GM18507 (cell line): ENCODE measurements around the gene CAMK1.

ENCODE experiments used
- DNase-seq: peaks from one replicate; pipeline ENCODE4 v3.0.0; 2011; ENCODE audit warnings: low read depth; ENCODE audit not compliant: insufficient read length; ENCODE audit errors: extremely low spot score
- FAIRE-seq: peaks from 2 replicates; lab custom pipeline; 2011; peaks lifted over from hg19 to GRCh38; lab: Jason Lieb, UNC

The CAMK1 gene

DNA sequence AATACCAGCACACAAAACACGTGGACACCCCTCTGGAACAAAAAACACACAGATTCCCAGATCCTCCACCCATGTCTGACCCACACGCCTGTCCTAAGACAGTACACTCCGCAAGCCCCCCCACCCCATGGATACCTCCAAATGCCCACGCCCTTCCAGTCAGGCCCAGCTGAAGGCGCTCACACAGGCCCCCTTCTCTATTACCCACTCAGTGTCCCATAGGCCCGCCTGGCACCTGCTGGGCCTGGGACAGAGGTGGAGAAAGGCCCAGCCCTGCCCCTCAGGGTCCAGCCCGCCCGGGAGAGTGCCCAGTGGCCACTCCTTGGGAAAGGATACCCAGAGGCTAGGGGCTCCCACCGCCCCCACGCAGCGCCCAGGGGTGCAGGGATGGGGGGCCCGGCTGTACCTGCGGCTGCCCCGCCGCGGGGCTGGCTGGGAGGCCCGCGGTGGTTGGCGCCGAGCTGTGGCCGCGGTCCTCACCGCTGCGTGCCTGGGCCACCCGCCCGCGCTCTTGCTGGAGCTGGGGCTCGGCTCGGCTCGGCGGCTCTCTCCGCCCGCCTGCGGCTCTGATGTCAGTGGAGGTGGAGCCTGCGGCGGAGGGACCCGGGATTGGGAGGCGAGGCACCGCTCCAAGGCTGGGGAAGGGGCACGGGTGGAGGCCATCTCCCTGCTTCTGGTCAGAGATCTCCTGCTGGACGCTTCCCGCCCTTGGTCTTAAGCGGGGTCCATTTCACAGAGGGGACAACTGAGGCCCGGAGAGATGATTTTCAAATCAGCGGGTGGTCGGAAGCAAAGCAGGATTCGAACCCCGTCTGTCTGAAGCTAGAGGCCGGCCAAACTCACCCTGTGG, at the start of gene CAMK1:
CAMK1 (minus strand) TSS at position 522 of the 850 bp plus-strand sequence. CDS start 2,198 bp downstream, outside the sequence.
- peak; percentile 33 for DNase-seq
- no peak for FAIRE-seq

DNA sequence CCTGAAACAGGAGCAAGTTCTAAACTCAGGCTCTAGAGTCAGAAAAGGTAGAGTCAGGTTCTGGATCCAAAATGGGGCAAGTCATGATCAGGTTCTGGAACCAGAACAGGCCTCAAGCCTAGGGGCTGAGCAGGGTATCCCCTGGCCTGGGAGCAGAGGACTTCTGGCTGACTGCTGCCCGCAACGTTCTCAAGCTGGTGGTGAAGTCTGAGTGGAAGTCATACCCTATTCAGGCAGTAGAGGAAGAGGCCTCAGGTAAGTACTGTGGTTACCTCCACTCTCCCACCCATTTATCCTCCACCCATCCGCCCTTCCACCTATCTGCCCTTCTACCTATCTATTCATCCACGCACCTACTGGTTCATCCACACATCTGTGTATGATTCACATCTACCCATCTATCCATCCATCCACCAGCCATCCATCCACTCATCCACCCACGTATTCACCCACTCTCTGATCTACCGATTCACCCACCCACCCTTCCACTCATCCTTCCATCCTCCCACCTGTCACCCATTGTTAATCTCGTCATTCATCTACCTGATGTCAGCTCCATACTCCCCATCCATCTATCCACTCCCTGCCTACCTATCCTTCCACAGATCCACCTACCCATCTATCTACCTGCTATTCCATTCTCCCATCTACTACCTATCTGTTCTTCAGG, 49.1 kb upstream of the CAMK1 start:
- FAIRE-seq (no peak), DNase-seq (no peak)

DNA sequence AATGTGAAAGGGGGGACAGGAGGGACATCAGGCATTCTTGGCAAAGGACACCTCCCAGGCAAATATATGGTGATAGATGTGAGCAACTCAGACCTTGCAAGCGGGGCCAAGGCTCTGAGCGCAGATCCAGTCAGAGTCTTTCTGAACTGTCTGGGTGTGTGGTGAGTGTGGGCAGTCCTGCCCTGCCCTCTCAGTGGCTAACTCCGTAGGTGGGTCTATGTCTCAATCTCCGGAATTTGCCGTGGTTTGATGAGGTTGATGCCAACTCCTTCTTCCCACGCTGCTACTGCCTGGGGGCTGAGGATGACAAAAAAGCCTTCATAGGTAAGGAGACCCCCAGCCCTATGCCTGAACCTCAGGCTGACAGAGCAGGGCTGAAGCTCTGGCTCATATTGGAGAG, 47.7 kb upstream of the CAMK1 start:
- DNase-seq (no peak), FAIRE-seq (no peak)

DNA sequence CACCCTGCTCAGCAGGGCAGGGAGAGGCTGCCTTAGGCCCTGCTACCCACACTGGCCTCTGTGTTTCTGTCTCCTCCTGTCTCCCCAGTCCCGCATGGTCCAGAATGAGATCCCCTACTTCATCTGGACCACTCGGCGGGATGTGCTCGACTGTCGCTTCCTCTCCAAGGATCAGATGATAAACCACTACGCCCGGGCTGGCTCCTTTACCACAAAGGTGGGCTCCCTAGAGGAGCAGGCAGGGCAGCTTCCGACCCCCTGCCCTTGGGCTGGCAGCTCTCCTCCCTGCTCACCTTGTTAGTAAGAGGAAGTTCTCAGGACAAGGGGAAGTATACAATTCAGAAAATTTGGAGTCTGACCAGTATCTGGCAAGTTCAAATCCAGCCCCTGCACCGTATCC, 46.2 kb upstream of the CAMK1 start:
- DNase-seq (no peak), FAIRE-seq (no peak)

DNA sequence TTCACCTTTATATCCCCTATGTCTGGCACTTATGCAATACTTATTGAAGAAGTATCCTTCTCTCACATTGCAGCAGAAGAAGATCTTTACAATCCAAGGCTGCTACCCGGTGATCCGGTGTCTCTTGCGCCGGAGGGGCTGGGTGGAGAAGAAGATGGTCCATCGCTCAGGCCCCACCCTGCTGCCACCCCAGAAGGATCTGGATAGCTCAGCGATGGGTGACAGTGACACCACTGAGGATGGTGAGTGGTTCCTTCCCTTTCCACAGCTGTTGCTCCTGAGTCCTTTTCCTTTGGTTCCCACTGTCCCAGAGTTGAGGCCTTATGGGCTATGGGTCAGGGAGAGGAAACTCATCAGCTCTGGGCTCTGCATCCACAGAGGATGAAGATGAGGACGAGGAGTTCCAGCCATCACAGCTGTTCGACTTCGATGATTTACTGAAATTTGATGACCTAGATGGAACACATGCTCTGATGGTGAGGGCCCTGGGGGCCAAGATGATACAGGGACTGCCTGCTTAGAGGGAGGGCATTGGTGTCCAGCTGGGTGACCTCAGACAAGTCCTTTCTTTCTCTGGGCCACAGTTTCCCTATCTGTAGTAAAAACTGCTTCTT, 43.2 kb upstream of the CAMK1 start:
- no peak for DNase-seq

DNA sequence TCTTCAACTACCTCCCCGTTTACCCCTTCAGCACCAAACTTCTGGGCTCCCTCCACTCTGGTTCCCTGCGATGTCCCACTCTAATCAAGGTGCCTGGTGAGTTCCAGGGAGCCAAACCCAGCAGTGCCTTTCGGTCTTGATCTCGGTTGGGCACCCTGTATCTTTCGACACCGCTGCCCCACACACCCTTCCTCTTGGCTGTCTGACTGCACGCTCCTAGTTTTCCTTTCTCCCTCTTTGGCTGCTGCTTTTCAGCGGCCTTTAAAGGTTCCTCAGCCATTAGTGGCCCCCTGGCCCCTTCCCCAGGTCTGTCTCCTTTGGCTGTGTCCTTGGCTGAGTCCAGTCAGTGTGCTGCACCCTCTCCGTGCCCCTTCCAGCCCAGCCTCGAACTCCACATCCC, 41.1 kb upstream of the CAMK1 start:
- FAIRE-seq (no peak), DNase-seq (no peak)

More for the DNA sequence above, 43.2 kb upstream of the CAMK1 start:
- no peak for FAIRE-seq

DNA sequence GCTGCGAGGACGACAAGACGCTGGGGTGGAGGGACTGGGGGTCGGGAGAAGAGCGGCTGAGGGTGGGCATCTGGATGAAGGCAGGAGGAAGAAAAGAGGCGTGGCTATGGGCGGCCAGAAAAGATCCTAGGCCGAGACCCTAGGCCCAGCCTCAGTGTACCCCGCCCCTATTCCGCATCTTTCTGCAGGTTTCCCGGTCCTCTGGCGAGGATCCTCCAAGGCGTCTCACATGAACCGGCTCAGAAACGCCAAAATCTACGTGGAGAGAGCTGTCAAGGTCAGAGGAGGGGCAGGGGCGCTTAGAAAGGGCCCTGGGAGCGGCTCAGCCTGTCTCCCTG, 40.7 kb upstream of the CAMK1 start:
- DNase-seq (no peak), FAIRE-seq (no peak)

DNA sequence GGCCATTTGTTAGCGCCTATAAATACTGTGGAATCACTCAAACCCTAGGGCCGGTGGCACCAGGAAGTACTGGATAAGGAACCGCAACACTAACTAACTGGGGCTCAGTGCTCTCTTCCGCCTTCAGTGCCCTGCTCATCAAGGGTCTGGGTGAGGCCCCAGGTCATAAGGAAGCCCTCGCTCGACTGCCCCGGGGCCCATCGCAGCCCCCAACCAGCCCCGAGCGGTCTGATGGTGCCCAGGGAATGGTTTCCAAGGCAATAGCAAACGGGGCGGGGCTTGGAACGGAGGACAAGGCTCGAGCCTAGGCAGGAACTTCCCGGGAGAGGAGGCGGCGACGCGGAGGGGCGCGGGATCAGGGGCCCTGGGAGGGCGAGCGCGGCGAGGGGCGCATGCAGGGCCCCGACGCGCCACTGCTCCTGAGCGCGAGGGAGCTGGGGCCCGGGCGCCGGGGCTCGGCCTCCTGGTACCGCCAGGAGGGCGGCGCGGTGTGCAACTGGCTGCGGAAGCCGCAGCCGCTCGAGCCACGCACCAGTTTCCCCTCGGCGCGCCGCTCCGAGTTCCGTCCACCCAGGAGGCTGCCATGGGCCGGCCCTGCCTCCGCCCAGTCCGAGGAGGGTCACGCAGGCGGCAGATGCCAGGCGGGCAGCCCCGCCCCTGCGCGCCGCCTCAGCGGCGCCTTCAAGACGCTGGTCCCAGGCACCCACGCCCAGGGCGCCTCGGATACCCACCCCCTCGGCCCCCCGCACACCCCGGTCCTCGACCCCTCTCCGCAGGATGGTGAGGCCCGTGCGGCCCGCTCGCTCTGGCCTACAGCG, 40.1 kb upstream of the CAMK1 start, which contains the start of gene TTLL3:
TTLL3 (plus strand) TSS at position 648 of the 818 bp plus-strand sequence. CDS start 400 bp downstream, outside the sequence.
- DNase-seq (no peak), FAIRE-seq (no peak)

DNA sequence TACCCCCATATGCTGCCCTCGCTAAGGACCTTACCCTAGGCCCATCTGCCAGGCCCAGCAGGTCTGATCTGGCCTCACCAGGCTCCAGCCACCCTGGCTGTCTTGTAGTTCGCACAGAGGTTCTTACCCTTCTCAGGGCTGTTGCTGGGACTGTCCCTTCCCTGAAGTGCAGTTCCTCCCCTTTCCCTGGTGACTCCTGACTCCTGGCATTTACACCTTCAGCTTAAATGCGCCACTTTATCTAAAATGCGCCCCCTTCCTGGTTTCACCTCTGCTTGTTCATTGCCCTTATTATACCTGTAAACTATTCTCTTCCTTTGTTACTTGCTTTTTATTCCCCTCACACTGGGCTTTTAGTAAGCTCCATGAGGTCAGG, 39.5 kb upstream of the CAMK1 start:
- no peak for DNase-seq
- FAIRE-seq: peak; percentile 51

DNA sequence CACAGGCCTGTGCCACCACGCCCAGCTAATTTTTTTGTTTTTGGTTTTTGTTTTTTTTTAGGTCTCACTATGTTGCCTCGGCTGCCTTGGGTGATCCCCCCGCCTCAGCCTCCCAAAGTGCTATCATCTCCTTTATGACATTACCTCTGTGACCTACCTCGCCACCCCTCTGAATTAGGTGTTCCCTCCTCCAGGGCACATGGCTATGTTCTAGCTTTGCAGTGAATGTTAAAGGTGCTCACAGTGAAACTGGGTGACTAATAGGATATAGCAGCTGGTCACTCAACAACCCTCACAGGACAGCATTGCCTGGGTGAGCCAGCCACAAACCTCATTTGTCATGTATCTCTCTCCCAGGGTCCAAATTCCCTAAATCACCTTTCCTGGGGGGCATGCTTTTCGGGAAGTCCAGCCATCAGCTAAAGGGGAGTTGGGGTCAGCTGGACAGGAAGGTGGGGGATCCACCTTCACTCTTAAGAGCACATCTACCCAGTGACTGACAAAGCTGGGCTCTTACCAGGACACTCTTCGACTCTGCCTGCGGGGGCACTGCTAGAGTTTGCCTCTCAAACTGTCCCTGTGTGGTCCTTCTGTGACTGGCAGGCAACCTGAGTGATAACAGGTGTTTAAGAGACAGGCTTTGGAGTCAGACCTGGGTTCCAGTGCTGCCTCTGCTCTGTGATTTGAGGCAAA, 38.7 kb upstream of the CAMK1 start:
- DNase-seq: no peak

DNA sequence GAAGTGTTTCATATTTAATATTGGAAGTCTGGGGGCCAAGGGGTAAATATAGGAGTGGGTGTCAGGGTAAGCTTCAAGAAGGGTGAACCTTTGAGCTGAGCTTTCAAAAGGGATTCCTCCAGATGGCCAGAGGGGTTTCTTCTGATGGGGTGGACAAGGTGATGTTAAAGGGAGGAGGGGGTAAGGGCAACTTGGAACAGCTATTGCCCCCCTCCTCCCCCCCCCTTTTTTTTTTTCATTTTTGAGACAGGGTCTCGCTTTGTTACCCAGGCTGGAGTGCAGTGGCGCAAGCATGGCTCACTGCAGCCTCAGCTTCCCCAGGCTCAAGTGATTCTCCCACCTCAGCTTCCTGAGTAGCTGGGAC, 38.2 kb upstream of the CAMK1 start:
- DNase-seq (no peak), FAIRE-seq (no peak)

More for the DNA sequence above, 38.7 kb upstream of the CAMK1 start:
- FAIRE-seq: peak; percentile 21

DNA sequence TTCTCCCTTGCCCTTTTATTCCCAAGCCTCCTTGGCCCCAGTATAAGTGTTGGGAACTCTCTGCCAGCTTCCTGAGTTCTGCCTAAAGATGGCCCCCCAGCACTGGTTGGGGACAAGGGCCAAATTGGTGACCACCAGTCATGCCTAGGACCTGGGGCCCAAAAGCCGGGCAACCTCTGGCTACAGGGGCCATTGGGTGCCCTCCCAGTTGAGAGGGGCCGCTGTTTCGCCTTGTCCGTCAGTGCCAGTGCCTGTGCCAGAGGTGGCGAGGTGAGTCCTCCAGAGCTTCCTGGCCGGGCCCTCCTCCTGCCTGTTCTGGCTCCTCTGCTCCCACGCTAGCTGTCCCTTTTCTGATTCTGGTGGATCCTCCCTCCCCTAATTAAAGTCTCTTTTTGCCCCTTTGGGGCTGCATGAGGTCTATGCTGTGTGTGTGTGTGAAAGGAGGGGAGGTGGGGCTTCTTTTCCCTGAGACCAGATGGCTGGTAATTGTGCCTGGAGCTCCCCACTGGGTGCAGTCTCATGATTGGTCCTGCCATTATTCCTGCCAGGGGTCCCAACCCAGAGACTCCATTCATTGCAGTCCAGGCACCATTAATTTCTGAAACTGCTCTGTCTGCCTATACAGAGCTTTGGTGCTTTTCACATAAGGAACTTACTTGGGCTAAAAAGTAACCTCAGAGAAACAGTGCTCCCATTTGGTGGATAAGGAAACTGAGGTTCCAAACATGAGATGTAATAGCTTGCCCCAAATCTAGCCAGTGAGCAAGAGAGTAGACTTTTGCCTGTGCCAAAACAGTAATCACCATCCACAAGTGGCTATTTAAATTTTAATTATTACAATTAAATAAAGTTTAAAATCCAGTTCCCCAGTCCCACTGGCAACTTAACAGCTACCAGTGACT, 37.2 kb upstream of the CAMK1 start:
- no peak for FAIRE-seq
- no peak for DNase-seq

DNA sequence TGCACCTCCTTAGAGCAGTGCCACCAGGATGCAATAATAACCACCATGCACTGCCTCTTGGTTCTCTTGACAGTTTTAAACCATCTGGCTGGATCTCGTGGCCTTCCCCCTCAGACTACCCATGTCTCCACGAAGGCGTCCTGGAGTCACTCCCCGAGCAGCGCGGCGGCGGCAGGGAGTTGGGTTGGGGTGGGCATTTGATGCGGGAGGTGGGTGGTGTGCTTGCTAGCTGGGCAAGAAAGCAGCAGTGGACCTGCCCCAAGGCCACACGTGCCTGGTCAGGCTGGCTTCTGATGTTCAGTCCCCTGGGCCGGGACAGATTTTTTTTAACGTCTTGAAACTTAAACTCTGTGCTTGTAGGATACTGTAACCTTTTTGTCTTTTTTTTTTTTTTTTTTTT, 36.4 kb upstream of the CAMK1 start:
- FAIRE-seq: no peak
- DNase-seq: no peak

DNA sequence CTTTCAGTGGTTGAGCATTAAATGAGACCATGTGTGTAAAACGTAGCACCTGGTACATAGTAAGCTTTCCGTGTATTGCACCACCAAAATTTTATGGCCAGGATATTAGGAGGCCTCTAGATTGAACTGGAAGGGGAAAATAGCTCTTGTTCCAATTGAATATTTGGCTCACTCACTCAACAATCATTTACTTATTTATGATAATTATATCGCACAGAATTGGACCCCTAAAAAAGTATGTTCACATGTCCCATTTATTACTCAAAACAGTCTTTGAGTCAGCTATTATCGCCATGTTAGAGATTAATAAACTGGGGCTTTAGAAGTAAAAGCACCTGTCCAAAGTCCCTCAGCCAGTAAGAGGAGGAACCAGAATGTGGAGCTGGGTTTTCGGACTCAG, 35.2 kb upstream of the CAMK1 start:
- DNase-seq: no peak
- no peak for FAIRE-seq

DNA sequence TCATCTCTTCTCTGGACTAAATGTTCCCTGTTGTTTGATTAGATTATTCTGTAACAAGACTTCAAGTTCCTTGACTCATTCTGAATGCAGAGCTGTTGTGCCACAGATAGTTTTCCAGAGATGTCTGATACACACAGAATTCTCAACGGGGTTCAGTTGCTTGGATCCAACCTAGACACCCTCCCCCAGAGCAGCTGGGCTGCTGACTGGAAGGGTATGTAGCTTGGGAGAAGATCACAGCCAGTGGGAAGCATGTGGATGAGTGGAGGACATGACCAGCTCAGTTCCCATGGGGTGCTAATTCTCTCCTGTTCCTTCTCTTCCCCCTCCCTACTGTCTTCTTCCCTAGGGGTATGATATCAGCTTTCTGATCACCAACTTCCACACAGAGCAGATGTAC, 33.7 kb upstream of the CAMK1 start:
- no peak for FAIRE-seq
- no peak for DNase-seq

DNA sequence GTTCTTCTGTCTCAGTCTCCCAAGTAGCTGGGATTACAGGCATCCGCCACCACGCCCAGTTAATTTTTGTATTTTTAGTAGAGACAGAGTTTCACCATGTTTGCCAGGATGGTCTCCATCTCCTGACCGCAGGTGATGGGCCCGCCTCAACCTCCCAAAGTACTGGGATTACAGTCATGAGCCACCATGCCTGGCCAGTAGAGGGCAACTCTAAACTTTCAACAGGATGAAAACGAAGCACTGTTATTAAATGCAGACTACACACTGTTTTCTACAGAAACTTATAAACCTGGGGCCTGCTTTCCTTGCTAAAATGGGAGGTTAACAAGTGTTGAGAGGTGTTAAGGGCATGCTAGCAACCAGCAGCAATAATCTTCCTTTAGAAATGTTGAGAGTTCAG, 30.8 kb upstream of the CAMK1 start:
- FAIRE-seq: no peak
- no peak for DNase-seq

DNA sequence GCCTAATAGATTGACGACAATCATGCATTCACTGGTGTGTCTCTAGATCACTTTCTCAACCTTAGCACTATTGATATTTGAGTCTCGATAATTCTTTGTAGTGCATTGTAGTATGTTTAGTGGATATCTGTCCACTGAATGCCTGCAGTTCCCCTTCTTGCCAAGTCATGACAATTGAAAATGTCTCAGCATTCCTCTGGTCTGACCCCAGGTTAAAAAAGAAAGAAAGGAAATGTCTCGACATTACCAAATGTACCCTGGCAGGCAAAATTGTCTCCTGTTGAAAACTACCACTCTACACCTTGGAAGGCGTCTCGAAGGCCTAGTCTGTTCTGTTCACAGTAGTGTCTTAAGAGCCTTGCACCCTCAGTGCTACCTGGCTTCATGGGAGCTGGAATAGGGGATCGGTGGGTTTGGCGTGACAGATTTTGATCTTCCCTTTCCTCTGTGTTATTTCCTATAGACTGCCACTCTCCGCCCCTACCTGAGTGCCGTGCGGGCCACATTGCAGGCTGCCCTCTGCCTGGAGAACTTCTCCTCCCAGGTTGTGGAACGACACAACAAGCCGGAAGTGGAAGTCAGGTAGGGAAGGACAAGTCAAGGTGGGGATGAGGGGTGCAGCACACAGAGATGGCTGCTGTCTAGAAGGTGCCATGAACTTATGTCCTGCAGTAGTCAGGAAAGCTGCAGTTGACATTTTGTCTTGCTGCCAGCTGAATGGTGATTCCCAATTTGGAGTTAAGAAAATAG, 27.6 kb upstream of the CAMK1 start:
- DNase-seq (no peak), FAIRE-seq (no peak)

DNA sequence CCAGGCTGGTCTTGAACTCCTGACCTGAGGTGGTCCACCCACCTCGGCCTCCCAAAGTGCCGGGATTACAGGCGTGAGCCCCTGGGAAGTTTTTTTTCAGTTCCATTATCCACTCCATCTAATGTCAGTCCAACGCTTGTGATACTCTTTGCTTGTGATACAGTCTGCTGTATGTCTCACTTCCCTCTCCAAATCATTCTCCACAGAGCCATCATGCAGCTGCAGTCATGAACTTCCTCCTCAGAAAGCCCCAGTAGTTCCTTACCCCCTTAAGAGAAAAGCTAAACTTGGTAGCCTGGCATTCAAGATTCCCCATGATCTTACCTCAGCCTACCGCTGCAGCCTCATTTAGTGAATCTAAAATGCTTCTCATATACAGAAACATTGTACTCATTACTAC, 25.5 kb upstream of the CAMK1 start:
- FAIRE-seq (no peak), DNase-seq (no peak)
